Activated gamma-delta T cell treated with Interleukin-2 at 50 U/mL for 16 hours (primary cell): ENCODE data around the gene LDAH.
"Not testable (repeated sequence)": the region's sequence is repeated elsewhere in the genome, so short reads cannot be mapped to it uniquely, and the experiment has no call there.

Source experiments
- DNase-seq: peaks from one replicate; pipeline ENCODE4 v3.0.0-alpha.2; 2020

Gene LDAH

GRCh38 chr2:20822535-20823490 lies at the start of gene LDAH:
Gene LDAH, minus strand, starts transcription at chr2:20823101. Its CDS starts 21,638 bp downstream, at chr2:20801463.
- DNase-seq, result peak; percentile 78

- no peak for DNase-seq
These were observed 45.5 kb upstream of the LDAH start for GRCh38 chr2:20868377-20868776.

- DNase-seq, result no peak
These were observed 39.9 kb upstream of the LDAH start for GRCh38 chr2:20862850-20863249.

DNA sequence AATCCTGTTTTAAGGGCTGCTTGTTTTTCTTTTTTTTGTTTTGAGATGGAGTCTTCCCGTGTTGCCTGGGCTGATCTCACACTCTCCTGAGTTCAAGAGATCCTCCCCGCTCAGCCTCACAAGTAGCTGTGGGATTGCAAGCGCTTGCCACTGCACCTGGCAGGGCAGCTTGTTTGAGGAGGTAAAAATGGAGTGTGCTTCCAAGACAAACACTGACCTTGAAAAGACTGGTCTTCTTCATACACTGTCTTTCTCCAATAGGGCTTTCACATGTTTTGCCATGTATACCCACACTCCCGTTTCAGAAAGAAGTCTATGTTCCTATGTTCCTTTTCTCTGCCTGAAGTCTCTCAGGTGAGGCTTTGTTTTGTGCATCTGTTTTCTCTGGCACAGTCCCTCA lies 32.6 kb upstream of the LDAH start:
- DNase-seq, result no peak

DNA sequence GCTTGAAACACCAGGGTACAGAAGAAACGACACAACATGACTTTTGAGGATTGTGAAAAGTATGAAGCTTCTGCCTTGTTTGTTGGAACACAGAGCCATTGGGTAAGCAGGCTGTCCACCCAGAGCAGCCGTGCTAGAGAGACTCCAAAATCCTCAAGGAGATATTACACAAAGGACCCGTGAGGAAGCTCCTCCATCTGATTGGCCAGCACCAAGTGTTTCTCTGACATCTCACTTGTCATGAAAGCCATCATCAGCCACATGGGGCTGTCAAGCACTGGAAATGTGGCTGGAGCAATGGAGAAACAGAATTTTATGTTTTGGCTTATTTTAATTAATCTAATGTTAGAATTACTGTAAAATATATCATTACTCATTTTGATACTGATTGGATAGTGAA lies 29.8 kb upstream of the LDAH start:
- DNase-seq, result no peak

DNA sequence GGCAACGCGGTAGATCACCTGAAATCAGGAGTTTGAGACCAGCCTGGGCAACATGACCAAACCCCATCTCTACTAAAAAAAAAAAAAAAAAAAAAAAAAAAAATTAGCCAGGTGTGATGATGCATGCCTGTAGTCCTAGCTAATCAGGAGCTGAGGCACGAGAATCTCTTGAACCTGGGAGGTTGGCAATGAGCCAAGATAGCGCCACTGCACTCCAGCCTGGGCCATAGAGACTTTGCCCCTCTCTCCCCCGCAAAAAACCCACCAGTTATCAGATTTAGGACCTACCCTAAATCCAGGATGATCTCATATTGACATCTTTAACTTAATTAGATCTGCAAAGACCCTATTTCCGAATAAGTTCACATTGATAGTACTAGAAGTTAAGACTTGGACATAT lies 29.2 kb upstream of the LDAH start:
- DNase-seq, result no peak

GRCh38 chr2:20844246-20844645 lies 21.3 kb upstream of the LDAH start:
- no peak for DNase-seq

GRCh38 chr2:20839052-20839451 lies 16.2 kb upstream of the LDAH start:
- no peak for DNase-seq

DNA sequence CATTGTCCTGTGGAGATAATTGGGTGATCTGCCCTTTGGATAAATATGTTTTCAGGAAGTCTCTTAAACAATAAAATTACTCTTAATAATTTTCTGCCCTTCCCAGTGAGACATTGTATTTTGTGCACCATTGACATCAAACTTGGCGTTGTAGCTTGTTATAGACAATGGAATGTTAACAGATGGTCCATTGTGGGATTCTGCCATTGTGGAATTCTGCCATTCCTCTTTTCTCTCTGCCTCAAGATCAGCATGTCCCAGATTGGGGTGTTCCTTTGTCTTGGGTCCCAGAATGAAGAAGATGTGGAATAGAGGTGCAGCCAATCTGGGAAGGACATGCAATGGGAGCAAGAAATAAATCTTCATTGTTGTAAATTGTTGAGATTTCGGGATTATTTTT lies 15.1 kb upstream of the LDAH start:
- DNase-seq, result no peak

DNA sequence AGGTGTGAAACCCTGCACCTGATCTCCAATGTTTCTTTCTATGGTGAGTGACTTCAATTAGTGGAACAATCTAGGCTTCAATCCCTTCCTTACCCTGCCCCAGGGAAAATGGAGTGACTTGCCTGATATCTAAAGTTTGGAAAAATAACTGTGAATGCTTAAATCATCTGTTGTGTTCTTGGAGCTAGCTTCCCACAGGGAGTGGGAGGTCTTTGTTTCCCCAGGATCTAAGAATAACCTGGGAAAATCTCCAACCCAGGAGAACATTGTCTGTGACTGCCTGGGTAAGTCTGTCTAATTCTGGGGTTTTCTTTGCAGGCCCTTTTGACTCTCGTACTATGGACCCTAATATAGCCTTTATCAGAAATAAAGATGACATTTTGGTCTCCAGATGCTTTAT lies 13.6 kb upstream of the LDAH start:
- DNase-seq, result no peak

DNA sequence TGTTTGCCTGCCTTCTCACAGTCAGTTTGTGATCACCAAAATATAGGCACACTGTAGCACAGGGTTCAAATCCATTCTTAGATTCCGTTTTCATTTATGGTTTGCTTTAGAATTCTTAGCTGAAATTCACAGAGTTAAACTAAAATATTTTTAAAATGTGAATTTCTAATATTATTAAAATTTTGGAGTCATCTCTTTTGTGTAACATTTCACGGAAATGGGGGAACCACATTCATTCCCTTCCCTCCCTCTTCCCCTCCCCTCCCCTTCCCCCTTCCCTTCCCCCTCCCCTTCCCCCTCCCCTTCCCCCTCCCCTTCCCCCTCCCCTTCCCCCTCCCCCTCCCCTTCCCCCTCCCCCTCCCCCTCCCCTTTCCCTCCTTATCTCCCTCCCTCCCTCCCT lies 11.4 kb upstream of the LDAH start:
- DNase-seq, result no peak

- no peak for DNase-seq
These were observed 9.7 kb upstream of the LDAH start for GRCh38 chr2:20832606-20833005.

GRCh38 chr2:20829861-20830260 lies 7.0 kb upstream of the LDAH start:
- DNase-seq, result no peak

GRCh38 chr2:20823917-20824316 lies 1.0 kb upstream of the LDAH start:
- DNase-seq, result no peak

DNA sequence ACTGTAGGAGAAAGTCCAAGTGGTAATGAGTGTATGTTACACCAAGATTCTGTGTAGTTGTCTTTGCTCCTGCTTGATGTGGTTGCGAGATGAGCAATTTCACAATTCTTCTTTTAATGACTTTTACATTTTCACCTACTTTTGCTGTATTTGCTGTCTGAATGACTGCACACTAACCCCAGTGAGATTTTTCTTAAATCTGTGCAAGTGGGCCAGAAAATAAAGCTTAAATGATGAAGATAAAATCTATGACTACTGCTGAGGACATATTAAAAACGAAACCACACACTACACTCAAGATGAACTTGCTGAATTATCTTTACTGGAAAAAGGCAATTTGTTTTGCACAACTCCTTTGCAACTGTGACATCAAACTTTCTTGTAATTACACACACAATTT lies 4.1 kb downstream of the LDAH start:
- DNase-seq, result no peak

GRCh38 chr2:20815216-20815615 lies 7.7 kb downstream of the LDAH start:
- no peak for DNase-seq

DNA sequence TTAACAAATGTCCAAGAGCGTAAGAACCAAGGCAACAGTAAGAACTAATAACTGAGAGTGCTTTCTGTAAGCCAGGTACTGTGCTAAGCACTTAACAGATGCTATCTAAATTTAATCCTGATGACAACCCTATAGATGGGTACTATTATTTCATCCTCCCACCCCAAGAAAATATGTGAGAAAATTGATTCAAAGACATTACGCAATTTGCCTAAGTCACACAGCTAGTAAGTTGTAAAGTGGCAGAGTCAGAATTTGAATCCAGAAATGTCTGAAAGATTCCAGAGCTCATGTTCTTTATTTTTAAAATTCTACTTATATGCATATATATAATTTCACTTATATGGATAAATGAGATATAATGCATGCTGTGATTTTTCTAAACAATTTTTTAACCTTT lies 10.1 kb downstream of the LDAH start:
- no peak for DNase-seq

DNA sequence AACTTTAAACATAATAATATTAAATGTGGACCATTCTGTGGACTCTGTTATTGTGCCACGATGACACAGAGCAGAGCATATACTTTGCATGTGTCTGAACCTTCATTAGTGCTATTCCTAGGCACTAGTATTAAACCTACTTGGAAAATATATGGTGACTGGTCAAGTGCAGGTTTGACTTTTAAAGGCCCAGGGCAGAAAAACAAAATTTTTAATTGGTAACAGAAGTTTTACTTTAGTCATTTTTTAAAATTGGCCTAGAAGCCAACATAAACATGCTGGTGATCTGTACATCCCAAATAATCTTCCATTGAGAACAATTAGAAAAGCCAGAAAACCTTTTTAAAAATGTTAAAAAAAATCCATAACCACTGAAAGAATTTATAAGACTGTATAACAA lies 16.6 kb downstream of the LDAH start:
- DNase-seq, result no peak

DNA sequence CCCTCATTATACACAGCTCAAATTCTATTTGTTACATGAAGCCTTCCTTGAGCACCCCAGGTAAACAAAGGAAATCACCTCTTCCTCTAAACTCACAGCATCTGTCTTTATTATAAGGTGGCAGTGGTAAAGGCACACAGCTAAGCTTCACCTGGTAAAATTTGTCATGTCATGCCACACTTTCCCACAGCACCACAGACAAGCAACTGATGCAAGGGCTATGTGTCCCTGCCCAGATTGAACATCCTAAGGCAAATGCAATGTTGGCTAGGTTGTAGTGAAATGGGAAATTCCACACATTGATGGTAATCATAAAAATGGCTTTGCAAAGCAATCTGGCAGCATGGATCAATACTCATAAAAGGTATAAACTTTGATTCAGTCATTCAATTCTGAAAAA lies 18.9 kb downstream of the LDAH start:
- DNase-seq, result no peak

GRCh38 chr2:20803226-20803682 lies 19.6 kb downstream of the LDAH start:
- no peak for DNase-seq

DNA sequence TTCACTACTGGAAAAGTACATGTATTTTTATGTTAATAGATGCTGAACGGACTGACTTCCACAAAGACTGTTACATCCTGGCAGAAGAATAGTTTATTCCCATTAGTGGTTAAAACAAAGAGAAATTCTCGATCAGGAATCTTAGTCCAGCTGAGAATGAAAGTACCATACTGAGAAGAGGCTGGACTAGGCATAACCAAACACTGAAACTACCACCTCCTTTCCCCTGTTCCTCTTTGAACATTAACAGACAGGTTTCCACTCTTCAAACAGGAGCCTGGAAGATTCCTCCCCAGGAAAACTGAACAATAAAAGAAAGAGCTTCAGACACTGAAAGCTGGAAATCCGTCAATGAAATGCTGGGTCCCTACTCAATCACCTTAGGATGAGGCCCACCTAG lies 25.8 kb downstream of the LDAH start:
- no peak for DNase-seq

DNA sequence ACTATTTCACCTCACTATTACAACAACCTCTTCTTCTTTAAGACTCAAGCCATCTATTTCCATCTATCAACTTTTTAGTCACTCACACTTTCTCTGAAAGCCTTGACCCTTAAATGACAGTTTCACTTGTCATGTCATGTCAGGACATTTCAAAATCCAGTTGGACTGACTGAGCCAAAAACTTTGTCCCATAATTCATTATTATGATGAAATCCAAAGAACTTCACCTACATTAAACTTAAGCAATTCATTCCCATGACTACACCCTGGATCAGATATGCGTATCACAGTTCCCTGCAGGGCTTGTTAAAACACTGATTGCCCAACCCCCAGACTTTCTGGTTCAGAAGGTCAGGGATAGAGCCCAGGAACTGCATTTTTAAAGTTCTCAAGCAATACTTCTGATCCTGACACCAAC lies 26.5 kb downstream of the LDAH start:
- no peak for DNase-seq

GRCh38 chr2:20793944-20794343 lies 29.0 kb downstream of the LDAH start:
- DNase-seq, result not testable (repeated sequence)

DNA sequence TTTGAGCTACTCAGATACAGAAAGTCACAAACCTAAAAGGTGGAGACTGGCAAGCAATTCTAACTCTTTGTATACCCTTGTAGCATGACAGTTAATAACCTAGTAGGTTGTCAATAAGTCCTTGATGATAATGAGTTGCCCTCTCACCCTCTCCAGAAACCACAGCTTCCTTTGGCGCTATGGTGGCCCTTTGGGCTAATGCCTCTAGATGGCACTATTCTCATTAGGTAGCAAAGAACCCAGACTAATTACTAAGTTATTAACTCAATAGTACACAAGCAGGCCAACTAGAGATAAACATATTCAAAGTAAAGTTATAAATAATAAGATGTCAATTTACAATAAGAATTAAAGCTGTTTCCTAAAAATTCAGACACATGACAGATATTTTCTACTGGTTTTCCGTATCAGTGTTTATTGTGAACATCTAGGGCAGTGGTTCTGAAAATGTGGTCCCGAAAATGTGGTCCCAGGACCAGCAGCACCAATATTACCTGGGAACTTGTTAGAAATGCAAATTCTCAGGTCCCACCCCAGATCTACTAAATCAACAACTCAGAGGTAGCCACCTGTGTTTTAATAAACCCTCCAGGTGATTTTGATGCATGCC lies 41.1 kb downstream of the LDAH start:
- DNase-seq, result no peak
